WERI-Rb-1 (cell line): ENCODE data around the gene ZFHX3.

Source experiments
- DNase-seq: peaks from one replicate; pipeline ENCODE4 v3.0.0-alpha.2; 2020
- H3K27ac ChIP-seq: fragments of 250-450 bp; sonication (Bioruptor Pico); 2 replicates; pipeline ENCODE4 v1.5.1; 2020; ENCODE audit warnings: mild to moderate bottlenecking, moderate library complexity
- H3K27me3 ChIP-seq: fragments of 250-450 bp; sonication (Bioruptor Pico); 2 replicates; pipeline ENCODE4 v1.5.1; 2021; ENCODE audit warnings: mild to moderate bottlenecking, low read depth, moderate library complexity; ENCODE audit not compliant: insufficient read depth, severe bottlenecking
- H3K36me3 ChIP-seq: fragments of 250-450 bp; sonication (Bioruptor Pico); 2 replicates; pipeline ENCODE4 v1.5.1; 2020; ENCODE audit warnings: mild to moderate bottlenecking, moderate library complexity
- H3K4me3 ChIP-seq: 2 replicates; pipeline ENCODE4 v1.5.1; 2011; ENCODE audit warnings: low read depth, mild to moderate bottlenecking, control low read depth, low read length
- H3K9me3 ChIP-seq: fragments of 250-450 bp; sonication (Bioruptor Pico); 2 replicates; pipeline ENCODE4 v1.5.1; 2021; ENCODE audit warnings: mild to moderate bottlenecking, moderate library complexity; ENCODE audit not compliant: severe bottlenecking
- TF ChIP-seq, protein P1 (sequence below): IDR thresholded peaks from 2 replicates; pipeline ENCODE4 v1.5.1; 2011; ENCODE audit warnings: low read depth, mild to moderate bottlenecking, control low read depth, inconsistent platforms, low read length

The ZFHX3 gene

DNA sequence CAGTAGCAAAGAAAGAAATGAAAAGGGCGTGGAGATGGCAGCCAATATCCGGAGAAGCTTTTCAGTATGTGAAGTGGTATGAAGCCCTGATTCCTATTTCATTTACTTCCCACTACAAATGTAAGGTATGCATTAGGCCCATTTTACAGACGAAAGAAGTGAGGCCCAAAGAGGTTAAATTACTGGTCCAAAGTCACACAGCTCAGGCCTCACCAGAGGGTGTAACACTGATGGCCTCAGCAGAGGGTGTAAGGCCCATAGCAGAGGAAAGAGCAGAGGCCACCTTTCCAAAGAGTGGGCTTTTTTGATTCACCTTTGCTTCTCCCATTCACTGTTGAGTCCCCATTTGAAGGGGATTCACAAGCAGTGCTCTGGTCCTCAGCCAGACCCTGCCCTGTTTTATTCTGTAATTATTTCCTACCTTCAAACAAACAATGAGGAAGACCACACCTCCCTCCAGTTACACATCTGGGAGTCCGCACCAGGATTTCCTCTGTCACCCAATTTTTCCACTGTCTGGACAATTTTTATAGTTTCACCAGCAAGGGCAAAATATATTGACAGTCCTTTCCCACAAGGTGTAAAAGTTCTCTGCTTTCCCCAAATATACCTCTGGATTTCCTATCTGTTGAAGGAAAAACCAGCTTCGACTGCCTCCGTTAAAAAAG, 7.1 kb downstream of the ZFHX3 start:
- Histone ChIP-seq H3K4me3 (no peak overlapping the region), H3K36me3 (no peaks in the 10 kb centered on the region), H3K27me3 (no peaks in the 10 kb centered on the region), H3K27ac (no peak overlapping the region), H3K9me3 (no peaks in the 10 kb centered on the region)
- TF ChIP-seq, protein P1, sequence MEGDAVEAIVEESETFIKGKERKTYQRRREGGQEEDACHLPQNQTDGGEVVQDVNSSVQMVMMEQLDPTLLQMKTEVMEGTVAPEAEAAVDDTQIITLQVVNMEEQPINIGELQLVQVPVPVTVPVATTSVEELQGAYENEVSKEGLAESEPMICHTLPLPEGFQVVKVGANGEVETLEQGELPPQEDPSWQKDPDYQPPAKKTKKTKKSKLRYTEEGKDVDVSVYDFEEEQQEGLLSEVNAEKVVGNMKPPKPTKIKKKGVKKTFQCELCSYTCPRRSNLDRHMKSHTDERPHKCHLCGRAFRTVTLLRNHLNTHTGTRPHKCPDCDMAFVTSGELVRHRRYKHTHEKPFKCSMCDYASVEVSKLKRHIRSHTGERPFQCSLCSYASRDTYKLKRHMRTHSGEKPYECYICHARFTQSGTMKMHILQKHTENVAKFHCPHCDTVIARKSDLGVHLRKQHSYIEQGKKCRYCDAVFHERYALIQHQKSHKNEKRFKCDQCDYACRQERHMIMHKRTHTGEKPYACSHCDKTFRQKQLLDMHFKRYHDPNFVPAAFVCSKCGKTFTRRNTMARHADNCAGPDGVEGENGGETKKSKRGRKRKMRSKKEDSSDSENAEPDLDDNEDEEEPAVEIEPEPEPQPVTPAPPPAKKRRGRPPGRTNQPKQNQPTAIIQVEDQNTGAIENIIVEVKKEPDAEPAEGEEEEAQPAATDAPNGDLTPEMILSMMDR: no peak
- no peak for DNase-seq

DNA sequence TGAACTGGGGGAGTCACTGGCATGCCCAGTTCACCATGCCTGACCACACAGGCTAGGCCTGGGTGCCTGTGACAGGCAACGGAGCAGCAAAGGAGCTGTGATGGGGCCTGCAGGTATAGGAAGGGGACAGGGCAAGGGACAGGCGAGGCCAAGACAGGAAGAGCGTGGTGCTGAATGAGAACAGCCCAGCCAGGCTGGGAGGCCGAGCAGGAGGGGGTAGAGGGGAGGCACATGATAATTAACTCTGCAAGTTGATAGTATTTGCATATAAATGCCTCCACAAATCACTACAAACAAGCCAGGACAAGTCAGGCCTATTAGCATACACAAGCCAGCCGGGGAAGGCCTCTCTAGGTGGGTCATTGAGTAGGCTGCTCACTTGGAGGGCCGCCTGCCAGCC, 7.8 kb downstream of the ZFHX3 start:
- Histone ChIP-seq H3K27ac (no peak overlapping the region), H3K27me3 (no peaks in the 10 kb centered on the region), H3K9me3 (no peaks in the 10 kb centered on the region), H3K4me3 (no peak overlapping the region), H3K36me3 (no peaks in the 10 kb centered on the region)
- TF ChIP-seq, protein P1: no peak
- DNase-seq: no peak

DNA sequence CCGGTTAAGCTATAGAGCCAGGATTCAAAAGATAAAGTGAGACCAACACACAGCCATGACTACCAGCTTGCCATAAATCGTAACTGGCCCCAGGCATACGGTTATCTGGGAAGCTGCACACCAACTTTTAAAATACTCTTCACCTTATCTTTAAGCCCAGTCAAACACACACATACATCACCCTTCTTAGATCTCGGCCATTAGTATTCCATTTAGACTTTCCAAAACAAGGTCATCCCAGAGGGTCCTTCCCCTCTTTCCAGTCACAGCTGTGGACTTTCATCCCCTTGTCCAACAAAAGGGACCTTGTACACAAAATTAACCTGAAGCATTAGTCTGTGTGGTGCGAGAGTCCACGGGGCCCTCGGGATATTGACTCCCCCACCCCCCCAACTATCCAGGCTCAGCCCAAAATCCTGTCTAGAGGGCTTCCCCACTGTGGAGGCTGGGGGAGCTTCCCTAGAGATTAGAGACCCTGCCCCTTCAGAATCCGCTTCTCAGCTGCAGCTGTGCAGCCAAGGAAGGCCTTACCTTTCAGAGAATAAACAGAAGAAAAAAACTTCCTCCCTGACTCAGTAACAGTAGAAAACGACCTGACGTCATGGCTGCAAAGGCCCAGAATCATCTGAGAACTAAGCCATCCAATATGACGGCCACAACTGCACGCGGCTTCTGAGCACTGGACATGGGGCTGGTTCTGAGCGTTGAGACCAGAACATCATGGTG, 9.9 kb downstream of the ZFHX3 start:
- no peak for DNase-seq

DNA sequence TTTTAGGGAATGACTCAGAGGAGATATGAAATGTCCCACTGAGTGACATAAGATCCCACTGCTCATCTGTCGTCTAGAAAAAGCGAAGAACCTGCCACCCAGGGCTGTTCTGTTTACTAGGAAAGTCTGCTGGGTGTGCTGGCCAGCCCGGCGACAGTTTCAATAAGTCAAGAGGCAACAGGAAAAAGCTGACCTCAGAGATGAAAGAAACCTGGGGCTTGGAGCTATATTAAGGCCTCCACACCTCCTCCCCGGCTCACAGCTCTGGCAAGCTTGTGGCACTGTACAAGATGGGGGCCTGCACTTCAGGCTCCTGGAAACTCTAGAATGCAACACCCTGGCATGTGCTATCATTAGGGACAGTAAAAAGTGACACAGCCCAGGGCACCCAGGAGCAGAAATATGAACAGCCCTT, 10.6 kb downstream of the ZFHX3 start:
- no peaks in the 10 kb centered on the region for H3K9me3 ChIP-seq
- no peak overlapping the region for H3K27ac ChIP-seq
- no peak for DNase-seq
- H3K36me3 ChIP-seq: no peaks in the 10 kb centered on the region
- TF ChIP-seq, protein P1: no peak
- H3K4me3 ChIP-seq: no peak overlapping the region
- H3K27me3 ChIP-seq: no peaks in the 10 kb centered on the region

More for the DNA sequence above, 9.9 kb downstream of the ZFHX3 start:
- Histone ChIP-seq H3K9me3 (no peaks in the 10 kb centered on the region), H3K27me3 (no peaks in the 10 kb centered on the region), H3K36me3 (no peaks in the 10 kb centered on the region), H3K4me3 (no peak overlapping the region), H3K27ac (no peak overlapping the region)
- TF ChIP-seq, protein P1: no peak

DNA sequence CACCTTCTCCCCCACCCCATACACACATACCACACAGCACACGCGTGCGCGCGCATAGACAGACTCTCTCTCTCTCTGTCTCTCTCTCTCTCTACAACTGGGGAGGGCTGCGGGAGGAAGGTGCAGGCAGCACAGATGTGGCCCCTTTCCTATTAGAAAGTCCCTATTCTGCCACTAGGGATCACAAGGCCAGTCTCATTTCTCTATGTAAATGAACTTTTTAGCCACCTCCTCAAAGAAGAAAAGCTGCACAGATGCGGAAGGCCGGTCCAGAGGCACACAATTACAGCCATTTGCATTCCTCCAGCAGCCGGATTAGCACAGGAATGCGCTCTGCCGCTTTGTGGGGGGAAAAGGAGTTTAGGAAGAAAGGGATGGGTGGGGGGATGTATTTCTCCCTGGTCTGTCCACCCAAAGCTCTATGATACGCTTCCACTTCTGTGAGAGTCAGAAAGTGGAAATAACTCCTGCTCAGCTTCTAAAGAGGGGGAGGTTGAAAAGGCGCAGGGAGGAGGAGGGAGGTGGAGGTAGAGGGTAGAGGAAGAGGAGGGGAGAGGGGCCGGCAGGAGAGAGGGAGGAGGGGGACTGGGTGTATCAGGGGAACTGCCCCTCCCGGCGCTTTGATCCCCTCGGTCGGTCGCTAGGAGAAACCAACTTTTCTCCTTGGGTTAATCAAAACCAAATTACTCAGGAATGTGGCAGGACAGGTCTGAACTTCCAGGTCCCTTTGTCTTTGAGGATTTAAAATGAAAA, 11.7 kb downstream of the ZFHX3 start:
- TF ChIP-seq, protein P1: no peak
- no peak overlapping the region for H3K27ac ChIP-seq
- no peak overlapping the region for H3K4me3 ChIP-seq
- no peaks in the 10 kb centered on the region for H3K27me3 ChIP-seq
- no peaks in the 10 kb centered on the region for H3K36me3 ChIP-seq
- no peak for DNase-seq
- no peaks in the 10 kb centered on the region for H3K9me3 ChIP-seq
